Ascending aorta (tissue), 2 donors: Measurements from ENCODE around the gene MT1F. TPM values are rescaled to one million over a fixed set of nuclear protein-coding genes. Genes with fewer than 3 reads are reported as not detected.

Experiments used
- DNase-seq, 2 donors: peaks; one replicate each; pipeline ENCODE4 v3.0.0-alpha.2; 2019; ENCODE audit warnings: low spot score in 2 of 2
- H3K27ac ChIP-seq, 2 donors: fragments of 200-600 bp; sonication (generic); one replicate each; pipeline ENCODE4 v1.5.1; 2016 to 2017; ENCODE audit warnings: mild to moderate bottlenecking in 1 of 2
- H3K27me3 ChIP-seq: fragments of 200-600 bp; sonication (generic); one replicate; pipeline ENCODE4 v1.5.1; 2017
- H3K36me3 ChIP-seq, 2 donors: fragments of 200-600 bp; sonication (generic); one replicate each; pipeline ENCODE4 v1.5.1; 2016
- H3K4me1 ChIP-seq, 2 donors: fragments of 200-600 bp; sonication (generic); one replicate each; pipeline ENCODE4 v1.5.1; 2016 to 2017; ENCODE audit warnings: mild to moderate bottlenecking in 1 of 2
- H3K4me3 ChIP-seq, 2 donors: fragments of 200-600 bp; sonication (generic); one replicate each; pipeline ENCODE4 v1.5.1; 2016 to 2017; ENCODE audit warnings: mild to moderate bottlenecking in 1 of 2
- H3K9me3 ChIP-seq, 2 donors: fragments of 200-600 bp; sonication (generic); one replicate each; pipeline ENCODE4 v1.5.1; 2016
- intact Hi-C: fragments of 100-400 bp; cut with DNase I; formaldehyde crosslinking; loops from one replicate; pipeline ENCODE4 v1.15.1; 2023
- total RNA-seq: library from RNA; depleted of rRNA; stranded (reverse); fragments of >200 nt; gene quantifications from one replicate; pipeline ENCODE4 v1.1.0, GENCODE V29; 2016
- TF ChIP-seq, protein P1 (sequence below), 3 experiments: fragments of 200-600 bp in 2 of 3; fragments of 450-650 bp in 1 of 3; sonication (generic) in 2 of 3; IDR thresholded peaks; one replicate each; pipeline ENCODE4 v1.5.1; 2016 to 2019; ENCODE audit warnings: antibody characterized with exemption in 3 of 3, mild to moderate bottlenecking in 1 of 3, moderate library complexity in 1 of 3

MT1F gene
- total RNA-seq, 1 donor from 2014 or later: 9.8 TPM

DNA sequence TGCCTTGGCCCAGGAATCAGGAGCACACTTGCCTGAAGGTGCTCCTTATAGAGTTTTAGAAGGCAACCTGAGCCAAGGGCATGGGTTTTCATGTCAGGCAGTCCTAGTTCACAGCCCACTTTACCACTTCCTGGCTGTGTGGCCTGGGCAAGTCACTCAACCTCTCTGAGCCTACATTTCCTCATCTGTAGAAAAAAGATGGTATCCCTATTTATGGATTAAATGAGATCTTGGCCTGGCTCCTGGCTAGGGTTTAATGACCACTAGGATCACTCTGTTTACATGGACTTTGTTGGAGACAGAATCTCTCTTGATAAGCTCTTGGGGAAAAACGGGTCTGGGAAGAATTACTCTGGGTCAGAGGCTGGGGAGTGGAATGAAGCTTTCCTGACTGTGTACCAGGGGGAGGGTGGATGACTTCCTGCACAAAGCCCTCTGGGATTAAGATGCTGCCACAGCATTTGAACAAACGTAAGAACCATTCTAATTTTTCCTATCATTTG, 47.1 kb upstream of the MT1F start:
- Histone ChIP-seq H3K4me3 (peak overlapping the region; percentile 51 to 70), H3K9me3 (no peaks in the 10 kb centered on the region), H3K36me3 (no peaks in the 10 kb centered on the region), H3K27ac (peak overlapping the region; percentile 87 to 92), H3K4me1 (peaks cover 11 to 35% of the 10 kb centered on the region in 2 donors), H3K27me3 (no peaks in the 10 kb centered on the region)
- TF ChIP-seq, protein P1, sequence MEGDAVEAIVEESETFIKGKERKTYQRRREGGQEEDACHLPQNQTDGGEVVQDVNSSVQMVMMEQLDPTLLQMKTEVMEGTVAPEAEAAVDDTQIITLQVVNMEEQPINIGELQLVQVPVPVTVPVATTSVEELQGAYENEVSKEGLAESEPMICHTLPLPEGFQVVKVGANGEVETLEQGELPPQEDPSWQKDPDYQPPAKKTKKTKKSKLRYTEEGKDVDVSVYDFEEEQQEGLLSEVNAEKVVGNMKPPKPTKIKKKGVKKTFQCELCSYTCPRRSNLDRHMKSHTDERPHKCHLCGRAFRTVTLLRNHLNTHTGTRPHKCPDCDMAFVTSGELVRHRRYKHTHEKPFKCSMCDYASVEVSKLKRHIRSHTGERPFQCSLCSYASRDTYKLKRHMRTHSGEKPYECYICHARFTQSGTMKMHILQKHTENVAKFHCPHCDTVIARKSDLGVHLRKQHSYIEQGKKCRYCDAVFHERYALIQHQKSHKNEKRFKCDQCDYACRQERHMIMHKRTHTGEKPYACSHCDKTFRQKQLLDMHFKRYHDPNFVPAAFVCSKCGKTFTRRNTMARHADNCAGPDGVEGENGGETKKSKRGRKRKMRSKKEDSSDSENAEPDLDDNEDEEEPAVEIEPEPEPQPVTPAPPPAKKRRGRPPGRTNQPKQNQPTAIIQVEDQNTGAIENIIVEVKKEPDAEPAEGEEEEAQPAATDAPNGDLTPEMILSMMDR (IDR thresholded peaks at IDR 0.05): no peak
- no peak for DNase-seq
- intact Hi-C loops: no loop called here

- Histone ChIP-seq H3K4me1 (peaks cover 11 to 35% of the 10 kb centered on the region in 2 donors), H3K36me3 (no peaks in the 10 kb centered on the region), H3K27me3 (no peaks in the 10 kb centered on the region), H3K4me3 (no peak overlapping the region), H3K27ac (peak overlapping the region; percentile 87 to 92), H3K9me3 (no peaks in the 10 kb centered on the region)
- DNase-seq: peak in 1 of 2 donors; percentile 95
- intact Hi-C loops: no loop called here
- TF ChIP-seq, protein P1 (IDR thresholded peaks at IDR 0.05): no peak
Measured at GRCh38 chr16:56611281-56611833, 46.4 kb upstream of the MT1F start.

DNA sequence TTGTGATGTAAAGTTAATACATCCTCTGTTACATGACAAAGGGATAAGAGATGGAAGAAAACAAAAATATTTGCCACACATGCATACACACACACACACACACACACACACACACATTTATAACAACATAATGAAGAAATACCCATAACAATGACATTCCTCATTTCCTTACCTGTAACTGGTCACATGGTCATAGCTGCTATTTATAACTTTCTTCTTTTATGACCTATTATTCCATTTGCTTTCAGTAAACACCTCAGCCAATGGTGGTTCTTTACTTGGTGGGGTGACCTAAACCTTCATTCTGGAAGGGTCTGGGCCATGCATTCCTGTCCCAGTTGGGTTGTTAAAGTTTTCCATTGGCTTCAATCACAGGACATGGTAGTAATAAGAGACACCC, 44.1 kb upstream of the MT1F start:
- Histone ChIP-seq H3K36me3 (no peaks in the 10 kb centered on the region), H3K9me3 (no peaks in the 10 kb centered on the region), H3K27me3 (no peaks in the 10 kb centered on the region), H3K4me3 (no peak overlapping the region), H3K4me1 (peaks cover 7 to 25% of the 10 kb centered on the region in 2 donors), H3K27ac (no peak overlapping the region)
- intact Hi-C loops: no loop called here
- no peak for DNase-seq
- TF ChIP-seq, protein P1 (IDR thresholded peaks at IDR 0.05): no peak

- no peak overlapping the region for H3K4me3 ChIP-seq
- H3K27ac ChIP-seq: no peak overlapping the region
- H3K27me3 ChIP-seq: no peaks in the 10 kb centered on the region
- TF ChIP-seq, protein P1 (IDR thresholded peaks at IDR 0.05): no peak
- no peaks in the 10 kb centered on the region for H3K9me3 ChIP-seq
- no peaks in the 10 kb centered on the region for H3K36me3 ChIP-seq
- no peak for DNase-seq
- intact Hi-C loops: no loop called here
- H3K4me1 ChIP-seq: peaks cover 7 to 25% of the 10 kb centered on the region in 2 donors
Measured at GRCh38 chr16:56614549-56614991, 43.2 kb upstream of the MT1F start.

GRCh38 chr16:56615353-56615752, 42.4 kb upstream of the MT1F start:
- H3K27me3 ChIP-seq: no peaks in the 10 kb centered on the region
- no peaks in the 10 kb centered on the region for H3K36me3 ChIP-seq
- H3K4me3 ChIP-seq: no peak overlapping the region
- DNase-seq: no peak
- TF ChIP-seq, protein P1 (IDR thresholded peaks at IDR 0.05): no peak
- intact Hi-C loops: no loop called here
- no peak overlapping the region for H3K27ac ChIP-seq
- H3K4me1 ChIP-seq: peaks cover 7 to 20% of the 10 kb centered on the region in 2 donors
- H3K9me3 ChIP-seq: no peaks in the 10 kb centered on the region
